GM18498 (cell line): ENCODE data around the gene PTPN13.

Source experiments
- ATAC-seq: cut with Tn5 transposase; IDR thresholded peaks from one replicate; pipeline ENCODE4 v1.9.1; 2021; ENCODE audit warnings: mild to moderate bottlenecking, moderate library complexity; ENCODE audit not compliant: unreplicated experiment

The PTPN13 gene

DNA sequence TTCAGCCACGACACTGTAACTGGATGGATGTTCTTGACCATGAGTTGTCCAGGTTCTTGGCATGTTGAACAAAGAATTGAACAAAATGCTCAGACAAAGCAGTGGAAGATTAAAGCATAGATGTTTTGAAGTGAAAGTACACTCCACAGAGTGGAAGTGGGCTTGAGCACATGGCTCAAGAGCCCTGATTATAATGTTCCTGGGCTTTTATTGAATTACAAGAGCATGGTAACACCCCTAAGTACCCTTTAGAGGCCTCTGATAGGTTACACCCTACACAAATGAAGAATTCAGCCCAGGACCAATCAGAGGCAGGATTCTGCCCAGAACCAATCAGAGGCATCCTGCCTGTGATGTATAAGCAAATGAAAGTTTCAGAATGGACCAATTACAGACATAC is 221.5 kb downstream of the PTPN13 start:
- ATAC-seq = no peak

- ATAC-seq = no peak
Measured at GRCh38 chr4:86816501-86817273, 222.6 kb downstream of the PTPN13 start.

GRCh38 chr4:86818211-86818610 is 224.1 kb downstream of the PTPN13 start:
- ATAC-seq = no peak

DNA sequence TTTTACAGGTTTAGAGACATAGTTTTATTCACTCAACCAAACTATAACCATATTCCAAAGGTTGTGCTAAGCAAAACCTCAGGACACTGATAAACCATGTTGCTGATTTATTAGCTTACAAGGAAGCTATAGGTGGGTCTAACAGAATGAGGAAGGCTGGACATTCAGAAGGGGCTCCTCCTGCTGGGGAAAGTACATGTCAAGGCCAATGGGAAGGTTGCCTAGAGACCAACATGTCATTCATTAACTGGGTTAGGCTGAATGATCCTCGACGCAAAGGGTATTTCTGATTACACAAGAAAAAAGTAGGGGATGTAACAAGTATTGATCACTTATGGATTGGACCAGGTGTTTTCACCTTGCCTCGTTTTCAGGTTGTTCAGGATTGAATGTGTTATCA is 224.7 kb downstream of the PTPN13 start:
- no peak for ATAC-seq

GRCh38 chr4:86819561-86819960 is 225.4 kb downstream of the PTPN13 start:
- ATAC-seq = no peak

DNA sequence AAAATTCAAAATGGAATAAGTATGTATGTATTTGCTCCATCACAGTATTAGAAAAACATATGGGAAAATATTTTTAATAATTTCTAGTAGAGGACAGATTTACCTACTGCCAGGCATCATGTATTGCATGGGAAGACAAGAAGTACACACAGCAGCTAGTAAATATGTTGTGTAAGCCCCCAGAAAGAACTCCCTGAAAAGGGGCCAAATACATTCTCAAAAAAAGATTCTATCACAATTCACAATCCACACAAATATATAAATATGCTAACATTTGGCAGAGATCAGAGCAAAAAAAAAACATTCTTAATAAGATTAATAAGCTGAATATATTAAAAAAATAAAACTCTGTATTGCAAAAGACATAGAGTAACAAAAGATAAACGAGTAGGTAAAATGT is 227.0 kb downstream of the PTPN13 start:
- ATAC-seq = no peak

GRCh38 chr4:86822136-86822535 is 228.0 kb downstream of the PTPN13 start:
- ATAC-seq = no peak

GRCh38 chr4:86825511-86825910 is 231.4 kb downstream of the PTPN13 start:
- ATAC-seq = no peak

DNA sequence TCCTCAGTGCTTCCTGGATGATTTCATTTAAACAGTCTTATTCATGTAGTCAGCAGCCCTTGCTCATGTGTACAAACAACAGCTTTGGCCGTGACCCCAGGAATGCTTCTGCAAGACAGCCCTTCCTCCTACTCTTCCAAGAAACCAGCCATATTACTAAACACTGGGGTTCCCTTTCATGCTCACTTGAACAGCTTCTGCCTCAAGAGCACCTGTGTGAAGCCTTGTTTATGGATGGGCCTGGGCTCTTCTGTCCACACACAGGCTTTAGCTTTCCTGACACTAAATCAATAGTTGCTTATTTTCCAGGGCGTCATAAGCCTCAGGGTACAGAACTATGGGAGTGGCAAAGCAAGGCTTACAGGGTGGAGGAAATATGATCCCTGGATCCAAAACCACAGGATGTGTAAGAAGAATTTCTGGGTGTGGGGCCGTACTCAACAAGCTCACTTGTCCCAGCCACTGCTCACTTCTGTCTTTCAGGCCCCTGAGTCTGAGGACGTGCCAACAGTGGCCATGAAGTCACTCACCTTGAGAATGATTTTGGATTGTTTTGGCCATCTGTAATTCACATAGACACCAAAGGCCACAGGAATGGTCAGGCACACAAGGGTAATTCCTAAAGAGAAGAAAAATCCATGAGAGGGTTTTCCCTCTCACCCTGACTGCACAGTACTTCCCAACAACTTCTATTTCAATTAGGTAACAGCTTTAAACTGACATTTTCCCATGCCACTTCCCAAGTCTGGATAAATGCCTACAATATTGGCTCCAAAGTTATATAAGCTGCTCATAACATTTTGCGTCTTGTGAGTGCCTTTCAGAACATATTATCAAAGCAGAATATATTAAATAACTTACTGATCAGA is 237.4 kb downstream of the PTPN13 start:
- no peak for ATAC-seq

GRCh38 chr4:86833615-86834014 is 239.5 kb downstream of the PTPN13 start:
- ATAC-seq = no peak

DNA sequence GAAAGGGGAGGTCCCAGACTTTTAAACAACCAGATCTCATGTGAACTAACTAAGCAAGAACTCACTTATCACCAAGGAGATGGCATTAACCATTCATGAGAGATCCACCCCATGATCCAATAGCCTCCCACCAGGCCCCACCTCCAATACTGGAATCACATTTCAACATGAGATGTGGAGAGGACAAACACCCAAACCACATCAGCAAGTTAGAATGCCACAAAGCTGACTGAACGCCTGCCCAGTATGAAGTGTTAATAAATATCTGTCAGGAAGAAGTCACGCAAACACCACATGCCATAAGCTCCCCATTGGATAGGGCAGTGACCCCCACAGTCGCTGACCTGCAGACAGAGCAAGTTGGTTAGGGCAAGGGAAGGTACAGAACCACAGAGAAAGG is 240.8 kb downstream of the PTPN13 start:
- no peak for ATAC-seq

GRCh38 chr4:86835677-86836076 is 241.6 kb downstream of the PTPN13 start:
- no peak for ATAC-seq

- ATAC-seq = no peak
Measured at GRCh38 chr4:86837691-86838503, 243.8 kb downstream of the PTPN13 start.

GRCh38 chr4:86840858-86841257 is 246.7 kb downstream of the PTPN13 start:
- ATAC-seq = no peak

GRCh38 chr4:86841309-86841708 is 247.2 kb downstream of the PTPN13 start:
- ATAC-seq = no peak

GRCh38 chr4:86845593-86845992 is 251.5 kb downstream of the PTPN13 start:
- ATAC-seq = no peak

- ATAC-seq = no peak
Measured at GRCh38 chr4:86846921-86847320, 252.8 kb downstream of the PTPN13 start.

DNA sequence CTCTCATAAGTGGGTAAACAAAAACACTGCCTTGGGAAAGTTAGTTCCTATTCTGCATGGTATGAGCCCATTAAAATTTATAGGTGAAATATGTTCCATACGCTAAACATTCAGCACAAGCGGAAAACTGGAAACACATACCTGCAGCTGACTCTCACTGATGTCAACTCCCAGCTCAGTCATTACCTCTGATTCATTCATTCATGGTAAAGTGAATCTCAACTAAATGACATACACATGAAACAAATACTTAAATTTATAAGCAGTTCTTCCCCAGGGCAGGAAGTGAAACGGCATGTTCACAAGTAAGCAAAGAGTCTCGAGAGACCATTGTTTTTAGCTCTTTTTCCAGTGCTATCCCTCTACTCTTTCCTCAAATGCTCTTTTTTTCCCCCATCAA is 253.5 kb downstream of the PTPN13 start:
- ATAC-seq = no peak

- ATAC-seq = no peak
Measured at GRCh38 chr4:86848136-86848535, 254.0 kb downstream of the PTPN13 start.

DNA sequence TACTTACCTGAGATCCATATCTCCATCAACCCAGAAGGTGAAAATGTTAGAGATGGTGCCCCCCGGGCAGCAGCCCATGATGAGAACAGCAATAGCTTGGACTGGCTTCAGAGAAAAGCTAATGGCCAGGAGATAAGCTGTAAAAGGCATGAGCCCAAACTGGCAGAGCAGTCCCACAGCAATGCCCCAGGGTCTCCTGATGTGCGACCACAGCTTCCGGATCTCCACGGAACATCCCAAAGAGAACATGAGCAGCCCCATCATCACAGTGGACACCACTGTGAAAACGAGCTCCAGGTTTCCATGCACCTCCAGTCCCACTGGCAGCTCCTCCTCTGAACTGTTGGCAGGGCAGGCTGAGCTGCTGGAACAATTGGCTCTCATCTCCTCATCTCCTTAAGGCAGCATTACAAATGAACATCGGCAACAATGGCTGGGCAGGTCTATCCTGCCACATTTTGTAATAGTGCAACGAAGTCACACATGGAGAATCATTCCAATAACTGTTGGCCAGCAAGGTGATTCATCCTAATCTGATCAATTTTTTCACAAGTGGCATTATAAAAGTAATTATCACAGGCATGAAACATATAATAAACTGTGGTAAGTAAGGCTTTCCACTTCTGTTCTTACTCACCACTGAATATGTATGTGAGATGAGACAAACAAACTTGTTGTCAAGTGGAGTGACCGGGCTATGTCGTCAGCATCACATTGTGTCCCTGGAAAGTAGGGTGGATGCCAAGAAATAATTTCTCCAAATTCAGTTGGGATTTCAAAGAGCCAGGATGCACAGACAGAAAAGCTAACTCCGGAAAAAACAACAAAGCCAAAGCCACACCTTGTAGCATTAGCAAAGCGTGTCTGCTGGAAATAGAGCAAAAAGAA is 254.9 kb downstream of the PTPN13 start, which contains the start of gene SLC10A6:
Gene SLC10A6, minus strand, starts transcription at position 653 of the 888 bp plus-strand sequence. Its CDS starts 269 bp downstream, at position 384.
- ATAC-seq = no peak
